ENCODE measurements around the gene CD22. TPM values are rescaled to one million over a fixed set of nuclear protein-coding genes. Genes with fewer than 3 reads are reported as not detected.

The CD22 gene
- total RNA-seq (2021), result not detected in 2 replicates
- Bru-seq, nascent RNA, result not detected
- not detected for BruChase-seq, experiment 1, labeled RNA remaining after a 2-hour chase
- not detected for BruChase-seq, experiment 2, labeled RNA remaining after a 6-hour chase
- long read RNA-seq, result 0 reads

GRCh38 chr19:35328851-35329285, at the start of gene CD22:
Gene CD22 (plus strand): TSS chr19:35329187. CDS start chr19:35332041, 2,854 bp downstream.
- BruUV-seq (replicated peaks), result no TSS peak
- ChIA-PET CTCF (no interaction called here), POLR2A (ENCODE audit: low non-redundant PET) (no interaction called here)
- no peak for DNase-seq (ENCODE audit: low spot score)
- Histone ChIP-seq H3K27me3 (replicated peaks; ENCODE audit: insufficient read depth, low read depth, low read length, poor library complexity) (peaks cover 10% of the 10 kb centered on the region), H3K27ac (ENCODE audit: low read depth, low read length, poor library complexity, severe bottlenecking) (no peak within 1 kb of the TSS), H3K36me3 (ENCODE audit: insufficient read depth, low read length, poor library complexity, severe bottlenecking) (no peaks in the 10 kb centered on the region), H3K9me3 (ENCODE audit: low read depth, low read length, poor library complexity, severe bottlenecking) (no peaks in the 10 kb centered on the region), H3K4me3 (ENCODE audit: low read depth, low read length, poor library complexity, severe bottlenecking) (no peak within 1 kb of the TSS), H3K4me1 (ENCODE audit: insufficient read depth, low read length, poor library complexity, severe bottlenecking) (no peaks in the 10 kb centered on the region)
- intact Hi-C loops (cut with micrococcal nuclease; ENCODE audit: unreplicated experiment), result no loop called here
- TF ChIP-seq EZH2 (IDR thresholded peaks at IDR 0.05; ENCODE audit: borderline replicate concordance, low read depth, low read length, poor library complexity, severe bottlenecking) (no peak), CTCF (conservative IDR thresholded peaks at IDR 0.05; ENCODE audit: low read depth, low read length) (no peak)

DNA sequence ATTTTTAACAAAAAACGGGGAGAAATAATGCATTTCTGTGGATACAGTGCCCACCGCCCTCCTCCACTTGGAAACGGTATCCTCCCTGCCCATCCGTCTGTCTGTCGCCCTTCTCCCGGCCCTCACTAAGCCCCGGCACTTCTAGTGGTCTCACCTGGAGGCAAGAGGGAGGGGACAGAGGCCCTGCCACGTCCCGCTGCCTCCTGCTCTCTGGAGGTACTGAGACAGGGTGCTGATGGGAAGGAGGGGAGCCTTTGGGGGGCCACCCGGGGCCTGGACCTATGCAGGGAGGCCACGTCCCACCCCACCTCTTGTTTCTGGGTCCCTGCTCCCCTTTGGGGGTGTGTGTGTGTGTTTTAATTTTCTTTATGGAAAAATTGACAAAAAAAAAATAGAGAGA, 49.6 kb upstream of the CD22 start:
- H3K27me3 ChIP-seq (replicated peaks; ENCODE audit: insufficient read depth, low read depth, low read length, poor library complexity), result no peaks in the 10 kb centered on the region
- TSS peak; percentile 69 for BruUV-seq (replicated peaks)

GRCh38 chr19:35279985-35280821, 48.8 kb upstream of the CD22 start:
- no TSS peak for BruUV-seq (replicated peaks)
- intact Hi-C loops (cut with micrococcal nuclease; ENCODE audit: unreplicated experiment), result no loop called here
- no peaks in the 10 kb centered on the region for H3K9me3 ChIP-seq (ENCODE audit: low read depth, low read length, poor library complexity, severe bottlenecking)

More for the DNA sequence above, 49.6 kb upstream of the CD22 start:
- no peaks in the 10 kb centered on the region for H3K4me1 ChIP-seq (ENCODE audit: insufficient read depth, low read length, poor library complexity, severe bottlenecking)
- H3K36me3 ChIP-seq (ENCODE audit: insufficient read depth, low read length, poor library complexity, severe bottlenecking), result no peaks in the 10 kb centered on the region
- no peak for DNase-seq (ENCODE audit: low spot score)
- ChIA-PET POLR2A (ENCODE audit: low non-redundant PET) (interaction anchor here (0.6 kb wide), 2 partner anchors 13 to 137 kb away, joined by 3 to 4 read pairs; no protein-coding TSS in a partner anchor), CTCF (no interaction called here)
- TF ChIP-seq CTCF (conservative IDR thresholded peaks at IDR 0.05; ENCODE audit: low read depth, low read length), result no peak
- TF ChIP-seq EZH2 (IDR thresholded peaks at IDR 0.05; ENCODE audit: borderline replicate concordance, low read depth, low read length, poor library complexity, severe bottlenecking), result no peak
- H3K9me3 ChIP-seq (ENCODE audit: low read depth, low read length, poor library complexity, severe bottlenecking), result no peaks in the 10 kb centered on the region
- H3K4me3 ChIP-seq (ENCODE audit: low read depth, low read length, poor library complexity, severe bottlenecking), result no peak overlapping the region
- H3K27ac ChIP-seq (ENCODE audit: low read depth, low read length, poor library complexity, severe bottlenecking), result no peak overlapping the region
- intact Hi-C loops (cut with micrococcal nuclease; ENCODE audit: unreplicated experiment), result no loop called here

More at GRCh38 chr19:35279985-35280821, 48.8 kb upstream of the CD22 start:
- Histone ChIP-seq H3K27me3 (replicated peaks; ENCODE audit: insufficient read depth, low read depth, low read length, poor library complexity) (no peaks in the 10 kb centered on the region), H3K4me1 (ENCODE audit: insufficient read depth, low read length, poor library complexity, severe bottlenecking) (no peaks in the 10 kb centered on the region), H3K27ac (ENCODE audit: low read depth, low read length, poor library complexity, severe bottlenecking) (no peak overlapping the region), H3K4me3 (ENCODE audit: low read depth, low read length, poor library complexity, severe bottlenecking) (no peak overlapping the region), H3K36me3 (ENCODE audit: insufficient read depth, low read length, poor library complexity, severe bottlenecking) (no peaks in the 10 kb centered on the region)
- CTCF ChIA-PET, result no interaction called here
- POLR2A ChIA-PET (ENCODE audit: low non-redundant PET), result no interaction called here
- DNase-seq (ENCODE audit: low spot score), result no peak
- TF ChIP-seq EZH2 (IDR thresholded peaks at IDR 0.05; ENCODE audit: borderline replicate concordance, low read depth, low read length, poor library complexity, severe bottlenecking), result no peak
- no peak for TF ChIP-seq CTCF (conservative IDR thresholded peaks at IDR 0.05; ENCODE audit: low read depth, low read length)
